IMR-90 (cell line): ENCODE measurements around the gene PNKD. TPM values are rescaled to one million over a fixed set of nuclear protein-coding genes. Genes with fewer than 3 reads are reported as not detected.

Source experiments
- ATAC-seq: fragments of 200-7000 bp; cut with Tn5 transposase; 2 replicates; pipeline ENCODE4 v1.9.1; 2020; ENCODE audit warnings: low read depth, mild to moderate bottlenecking, moderate library complexity
- BruUV-seq: library from RNA; stranded (reverse); fragments of 400-500 nt; replicated peaks from 2 replicates; lab custom pipeline; 2021; lab: Mats Ljungman, UMichigan
- CTCF ChIA-PET: fragments of 300-600 bp; formaldehyde crosslinking; extraction: SDS; loops from one replicate; lab custom pipeline; 2021; ENCODE audit warnings: antibody characterized with exemption; lab: Yijun Ruan, JAX
- POLR2A ChIA-PET: fragments of 300-600 bp; sonication (Branson Sonifier 250); formaldehyde crosslinking; loops from one replicate; lab custom pipeline; 2022; ENCODE audit warnings: antibody characterized with exemption; ENCODE audit not compliant: unreplicated experiment; lab: Charles Lee
- DNase-seq: peaks from one replicate; pipeline ENCODE4 v3.0.0; 2013
- H2AFZ ChIP-seq: replicated peaks from 2 replicates; pipeline ENCODE3; 2013; ENCODE audit warnings: low read length, mild to moderate bottlenecking; ENCODE audit not compliant: poor library complexity
- H2AK5ac ChIP-seq: 2 replicates; pipeline ENCODE4 v1.6.1; 2013; ENCODE audit warnings: low read depth, low read length, inconsistent platforms
- H2AK9ac ChIP-seq: replicated peaks from 2 replicates; pipeline ENCODE3; 2013; ENCODE audit warnings: mild to moderate bottlenecking, low read depth, low read length, moderate library complexity; ENCODE audit not compliant: poor library complexity
- H2BK120ac ChIP-seq: 2 replicates; pipeline ENCODE4 v1.6.1; 2013; ENCODE audit warnings: low read depth, low read length, inconsistent platforms
- H2BK15ac ChIP-seq: 3 replicates; pipeline ENCODE4 v1.6.1; 2013; ENCODE audit warnings: low read depth, low read length, inconsistent platforms
- H2BK20ac ChIP-seq: 2 replicates; pipeline ENCODE4 v1.6.1; 2013; ENCODE audit warnings: low read depth, mild to moderate bottlenecking, inconsistent platforms, low read length, moderate library complexity
- H2BK5ac ChIP-seq: 2 replicates; pipeline ENCODE4 v1.6.1; 2013; ENCODE audit warnings: mild to moderate bottlenecking, low read depth, low read length, inconsistent platforms; ENCODE audit not compliant: poor library complexity, severe bottlenecking
- H3K14ac ChIP-seq: replicated peaks from 2 replicates; pipeline ENCODE4 v1.6.1; 2013; ENCODE audit warnings: low read depth, low read length, inconsistent platforms
- H3K18ac ChIP-seq: 2 replicates; pipeline ENCODE4 v1.6.1; 2013; ENCODE audit warnings: low read depth, low read length, control low read depth
- H3K23ac ChIP-seq: 2 replicates; pipeline ENCODE4 v1.6.1; 2013; ENCODE audit warnings: low read depth, low read length, inconsistent platforms
- H3K27ac ChIP-seq: 2 replicates; pipeline ENCODE4 v1.5.1; 2013; ENCODE audit warnings: mild to moderate bottlenecking, control low read depth, low read length; ENCODE audit not compliant: insufficient read depth
- H3K27me3 ChIP-seq: 2 replicates; pipeline ENCODE4 v1.6.1; 2013; ENCODE audit warnings: low read length; ENCODE audit not compliant: control insufficient read depth, insufficient read depth
- H3K36me3 ChIP-seq: 2 replicates; pipeline ENCODE4 v1.6.1; 2013; ENCODE audit warnings: low read length, mixed read lengths; ENCODE audit not compliant: control insufficient read depth, insufficient read depth
- H3K4ac ChIP-seq: 2 replicates; pipeline ENCODE4 v1.6.1; 2013; ENCODE audit warnings: low read depth, low read length, inconsistent platforms
- H3K4me1 ChIP-seq: 2 replicates; pipeline ENCODE4 v1.6.1; 2013; ENCODE audit warnings: low read length, mixed read lengths; ENCODE audit not compliant: control insufficient read depth, insufficient read depth
- H3K4me2 ChIP-seq: 2 replicates; pipeline ENCODE4 v1.6.1; 2013; ENCODE audit warnings: low read depth, mild to moderate bottlenecking, control low read depth, low read length, moderate library complexity
- H3K4me3 ChIP-seq: 2 replicates; pipeline ENCODE4 v1.5.1; 2013; ENCODE audit warnings: low read depth, mild to moderate bottlenecking, control low read depth, low read length, moderate library complexity; ENCODE audit not compliant: insufficient read depth
- H3K56ac ChIP-seq: 2 replicates; pipeline ENCODE4 v1.6.1; 2013; ENCODE audit warnings: low read length, inconsistent platforms; ENCODE audit not compliant: insufficient read depth; ENCODE audit errors: extremely low read depth
- H3K79me1 ChIP-seq, 2 experiments: 2 replicates each; pipeline ENCODE4 v1.6.1; 2013; ENCODE audit warnings: low read length in 2 of 2, inconsistent platforms in 1 of 2, low read depth in 1 of 2
- H3K9ac ChIP-seq: 2 replicates; pipeline ENCODE4 v1.6.1; 2013; ENCODE audit warnings: low read depth, low read length, control low read depth
- H3K9me1 ChIP-seq: 2 replicates; pipeline ENCODE4 v1.6.1; 2013; ENCODE audit warnings: low read length, inconsistent platforms; ENCODE audit not compliant: insufficient read depth
- H3K9me3 ChIP-seq: 2 replicates; pipeline ENCODE4 v1.6.1; 2013; ENCODE audit warnings: low read length; ENCODE audit not compliant: control insufficient read depth, insufficient read depth
- H4K20me1 ChIP-seq: 2 replicates; pipeline ENCODE4 v1.6.1; 2013; ENCODE audit warnings: low read length, inconsistent platforms; ENCODE audit not compliant: insufficient read depth
- H4K5ac ChIP-seq: 2 replicates; pipeline ENCODE4 v1.6.1; 2013; ENCODE audit warnings: mild to moderate bottlenecking, low read depth, low read length, control low read depth
- H4K8ac ChIP-seq, 2 experiments: 2 replicates each; pipeline ENCODE4 v1.6.1; 2013; ENCODE audit warnings: low read depth in 2 of 2, low read length in 2 of 2, control low read depth in 1 of 2, inconsistent platforms in 1 of 2
- H4K91ac ChIP-seq: 2 replicates; pipeline ENCODE4 v1.6.1; 2013; ENCODE audit warnings: low read depth, low read length, inconsistent platforms; ENCODE audit not compliant: insufficient read depth
- POLR2A ChIP-seq: IDR thresholded peaks from 2 replicates; pipeline ENCODE4 v1.6.1; 2012; ENCODE audit warnings: mild to moderate bottlenecking, low read depth, low read length
- WGBS, 2 experiments: methylation state at CpG; one replicate each; pipeline versions ENCODE4 v1.1.5 to v1.1.7; 2013; ENCODE audit warnings: missing lambda C conversion rate in 2 of 2; ENCODE audit not compliant: insufficient read length in 1 of 2; ENCODE audit errors: extremely low coverage in 2 of 2; 5-methylcytosine and 5-hydroxymethylcytosine counted together
- dilution Hi-C: fragments of 300-500 bp; cut with HindIII; formaldehyde crosslinking; loops from one replicate; pipeline ENCODE4 v1.14.3; 2018; ENCODE audit warnings: low sequenced_read_pairs; ENCODE audit not compliant: unreplicated experiment
- in situ Hi-C: fragments of 300-500 bp; cut with MboI; formaldehyde crosslinking; loops from 3 replicates; pipeline ENCODE4 v1.14.3; 2019; ENCODE audit warnings: low sequenced_read_pairs, inconsistent platforms, mixed read lengths
- intact Hi-C: fragments of 100-400 bp; cut with micrococcal nuclease; formaldehyde crosslinking; loops from 2 replicates; pipeline ENCODE4 v1.10.0; 2022
- polyA plus RNA-seq, 3 experiments: library from polyadenylated mRNA; depleted of rRNA; stranded (reverse); fragments of >200 nt; gene quantifications; 2 replicates each; pipeline ENCODE4 v1.2.3, GENCODE V29; 2012; ENCODE audit warnings: low replicate concordance in 1 of 3
- total RNA-seq: library from RNA; depleted of rRNA; stranded (reverse); fragments of >200 nt; gene quantifications from 2 replicates; pipeline ENCODE4 v1.2.3, GENCODE V29; 2012

PNKD gene
- total and polyA plus RNA-seq, 2 of the 4 experiments (the other 2 are of a cell fraction) = 19.2 to 68.5 TPM

- H2BK20ac ChIP-seq = no peak overlapping the region
- H3K4ac ChIP-seq = no peak overlapping the region
- ChIA-PET CTCF (no interaction called here), POLR2A (no interaction called here)
- H3K9me3 ChIP-seq = no peaks in the 10 kb centered on the region
- peaks cover 65% of the 10 kb centered on the region for H3K36me3 ChIP-seq
- peaks cover 40 to 59% of the 10 kb centered on the region in 2 experiments for H3K79me1 ChIP-seq
- H3K27ac ChIP-seq = no peak overlapping the region
- DNase-seq (no peak), ATAC-seq (peak; percentile 29; the same call in 1 of the 2 replicates)
- H3K56ac ChIP-seq = no peak overlapping the region
- no peak overlapping the region for H2BK15ac ChIP-seq
- intact Hi-C loops (no loop called here), in situ Hi-C loops (no loop called here), dilution Hi-C loops (no loop called here)
- no peak overlapping the region for H4K5ac ChIP-seq
- H3K9ac ChIP-seq = no peak overlapping the region
- no peak overlapping the region for H4K91ac ChIP-seq
- no peaks in the 10 kb centered on the region for H3K27me3 ChIP-seq
- no peak overlapping the region for H3K18ac ChIP-seq
- H2AK9ac ChIP-seq = no peak overlapping the region
- H4K8ac ChIP-seq = no peak overlapping the region
- no TSS peak for BruUV-seq
- H3K4me2 ChIP-seq = no peak overlapping the region
- H3K14ac ChIP-seq = no peak overlapping the region
- no peak overlapping the region for H3K23ac ChIP-seq
- H2BK5ac ChIP-seq = no peak overlapping the region
- no peak for TF ChIP-seq POLR2A
- peaks cover 2% of the 10 kb centered on the region; the same call in 1 of the 2 replicates for H4K20me1 ChIP-seq
- no CpG with 5 or more reads among the region's 1 CpG for WGBS, 2 experiments
- H3K4me1 ChIP-seq = no peaks in the 10 kb centered on the region
- H3K4me3 ChIP-seq = no peak overlapping the region
- H2AK5ac ChIP-seq = no peak overlapping the region
- no peaks in the 10 kb centered on the region; the same call in 1 of the 2 replicates for H3K9me1 ChIP-seq
- no peak overlapping the region for H2BK120ac ChIP-seq
- H2AFZ ChIP-seq = no peak overlapping the region
Measured at GRCh38 chr2:218238887-218239286, 31.4 kb upstream of the PNKD start.
